Ovary (tissue), 3 donors: ENCODE results near the gene FAM149A.

ENCODE experiments used
- CTCF ChIP-seq, 3 donors: fragments of 450-650 bp in 2 of 3; fragments of 200-600 bp in 1 of 3; IDR thresholded peaks; one replicate each; pipeline versions ENCODE4 v1.5.1 to v1.8.0; 2016 to 2022; ENCODE audit warnings: antibody characterized with exemption in 3 of 3, mild to moderate bottlenecking in 1 of 3
- EP300 ChIP-seq: sonication (generic); formaldehyde crosslinking; IDR thresholded peaks from one replicate; pipeline ENCODE4 v1.6.1; 2017; ENCODE audit warnings: antibody characterized with exemption
- POLR2A ChIP-seq: fragments of 450-650 bp; IDR thresholded peaks from one replicate; pipeline ENCODE4 v1.6.1; 2017; ENCODE audit warnings: antibody characterized with exemption, mild to moderate bottlenecking, moderate library complexity
- donor health status: DM: no; HTN: no; CAD: no.

- TF ChIP-seq CTCF (IDR thresholded peaks at IDR 0.05) = no peak
- no peak for TF ChIP-seq POLR2A
- no peak for TF ChIP-seq EP300
Observed at GRCh38 chr4:186146458-186146857, 42.0 kb downstream of the FAM149A start.
